Activated T-helper 1 cell treated with anti-CD3 and anti-CD28 coated beads, Interleukin-12 subunit alpha, Interleukin-12 subunit beta, Interleukin-2, Interleukin-4 antibody, amounts not matched to agents 30 ng/mL and 10 ng/mL and 1 ng/mL, durations not matched to agents 14 hours and 24 hours and 36 hours (primary cell): ENCODE data around the gene TBC1D17. TPM values are rescaled to one million over a fixed set of nuclear protein-coding genes. Genes with fewer than 3 reads are reported as not detected.
A peak's percentile ranks its signal among the peaks of the same experiment; 100 is the strongest.

ENCODE experiments used
- DNase-seq: peaks from one replicate; pipeline ENCODE4 v3.0.0; 2021; ENCODE audit warnings: low spot score
- H3K27ac Mint-ChIP-seq: one replicate; pipeline ENCODE4 v1.8.0; 2021; ENCODE audit warnings: mild to moderate bottlenecking, mixed read lengths
- H3K27me3 Mint-ChIP-seq: one replicate; pipeline ENCODE4 v1.8.0; 2022; ENCODE audit warnings: mild to moderate bottlenecking, moderate library complexity, mixed read lengths; ENCODE audit not compliant: insufficient read depth
- H3K36me3 Mint-ChIP-seq: one replicate; pipeline ENCODE4 v1.8.0; 2021; ENCODE audit warnings: low read depth, mixed read lengths
- H3K4me1 Mint-ChIP-seq: one replicate; pipeline ENCODE4 v1.8.0; 2021; ENCODE audit warnings: low read depth, mixed read lengths
- H3K4me3 Mint-ChIP-seq: one replicate; pipeline ENCODE4 v1.8.0; 2021; ENCODE audit warnings: mild to moderate bottlenecking, moderate library complexity, mixed read lengths
- H3K9me3 Mint-ChIP-seq: one replicate; pipeline ENCODE4 v1.8.0; 2021; ENCODE audit warnings: mixed read lengths
- intact Hi-C: fragments of 100-400 bp; cut with micrococcal nuclease; formaldehyde crosslinking; loops from one replicate; pipeline ENCODE4 v1.15.1; 2024
- total RNA-seq: library from RNA; stranded (reverse); gene quantifications from 2 replicates; pipeline ENCODE4 v1.2.3, GENCODE V29; 2022

The TBC1D17 gene
- total RNA-seq, 1 donor from 2014 or later = 41.8 TPM

DNA sequence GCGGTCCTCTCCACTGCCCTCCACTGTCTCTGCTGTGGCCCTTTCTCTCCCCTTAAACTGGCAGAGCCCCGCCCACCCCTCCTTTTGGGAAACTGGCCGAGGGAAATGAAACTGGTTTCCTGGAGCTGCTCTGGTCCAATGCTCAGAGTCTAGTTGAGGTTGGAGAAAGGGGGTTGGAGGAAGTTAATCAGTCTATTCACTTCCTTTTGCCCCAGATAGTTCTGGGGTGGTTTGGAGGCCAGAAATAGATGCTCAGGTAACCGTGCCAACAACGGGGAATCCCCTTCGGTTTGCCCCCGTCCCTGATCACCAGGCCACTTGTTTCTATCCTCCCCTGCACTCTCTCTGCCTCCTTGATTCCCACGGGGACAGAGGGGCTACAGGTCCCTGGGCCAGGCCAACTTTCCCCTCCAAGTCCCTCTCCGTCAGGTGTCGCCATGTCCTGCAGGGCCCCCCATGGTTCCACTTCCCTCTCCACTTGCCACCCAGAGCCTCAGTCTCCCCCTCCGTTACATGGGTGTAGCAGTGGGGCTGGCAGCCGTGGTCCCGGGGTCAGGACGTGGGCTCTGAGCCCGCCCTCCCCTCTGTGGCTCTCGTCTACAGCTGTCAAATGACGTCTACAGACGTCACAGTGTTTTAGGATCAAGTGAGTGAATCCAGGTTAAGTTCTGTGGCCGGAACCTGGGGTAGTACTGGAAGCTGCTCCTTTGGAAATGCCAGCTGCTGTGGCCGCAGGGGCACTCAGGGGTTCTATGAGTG is 19.5 kb downstream of the TBC1D17 start, which contains the start of gene IL4I1:
IL4I1 (minus strand) TSS at position 25 of the 759 bp plus-strand sequence. CDS start 727 bp downstream, outside the sequence.
- H3K27me3 Mint-ChIP-seq = peaks cover 1% of the 10 kb centered on the region

DNA sequence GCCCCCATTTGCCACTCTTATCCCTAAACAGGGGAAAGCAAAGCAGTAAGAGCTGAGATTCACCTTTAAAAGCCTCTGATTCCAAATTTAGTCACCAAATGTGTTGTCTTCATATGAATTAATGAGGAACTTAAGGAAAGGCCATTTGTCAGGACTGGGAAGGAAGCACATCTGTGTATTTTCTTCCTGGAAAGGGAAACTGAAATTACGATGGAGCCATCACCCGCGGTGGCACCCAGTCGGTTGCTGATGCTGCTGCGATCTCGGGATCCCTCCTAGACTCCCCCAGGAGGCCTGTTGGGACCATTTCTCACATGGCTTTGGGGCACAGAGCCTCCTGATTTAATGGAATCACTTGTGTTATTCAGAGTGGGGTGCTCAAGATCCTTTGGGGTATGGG is 26.6 kb downstream of the TBC1D17 start:
- intact Hi-C loops = no loop called here
- peaks cover 29% of the 10 kb centered on the region for H3K36me3 Mint-ChIP-seq
- DNase-seq = no peak
- H3K9me3 Mint-ChIP-seq = no peaks in the 10 kb centered on the region
- peak overlapping the region; percentile 44 for H3K27ac Mint-ChIP-seq
- no peaks in the 10 kb centered on the region for H3K27me3 Mint-ChIP-seq
- no peak overlapping the region for H3K4me3 Mint-ChIP-seq
- peaks cover 36% of the 10 kb centered on the region for H3K4me1 Mint-ChIP-seq

More for the DNA sequence above, 19.5 kb downstream of the TBC1D17 start, which contains the start of gene IL4I1:
- Mint-ChIP-seq H3K4me3 (peak within 1 kb of the TSS; percentile 83), H3K36me3 (peaks cover 13% of the 10 kb centered on the region), H3K4me1 (peaks cover 41% of the 10 kb centered on the region), H3K27ac (peak within 1 kb of the TSS; percentile 99), H3K9me3 (no peaks in the 10 kb centered on the region)
- intact Hi-C loops = loop anchor here (1.0 to 2.0 kb wide), 4 partner anchors 14 to 46 kb away; partner anchors contain the start of genes AKT1S1, ATF5, NUP62 and PTOV1
- peak; percentile 54 for DNase-seq

DNA sequence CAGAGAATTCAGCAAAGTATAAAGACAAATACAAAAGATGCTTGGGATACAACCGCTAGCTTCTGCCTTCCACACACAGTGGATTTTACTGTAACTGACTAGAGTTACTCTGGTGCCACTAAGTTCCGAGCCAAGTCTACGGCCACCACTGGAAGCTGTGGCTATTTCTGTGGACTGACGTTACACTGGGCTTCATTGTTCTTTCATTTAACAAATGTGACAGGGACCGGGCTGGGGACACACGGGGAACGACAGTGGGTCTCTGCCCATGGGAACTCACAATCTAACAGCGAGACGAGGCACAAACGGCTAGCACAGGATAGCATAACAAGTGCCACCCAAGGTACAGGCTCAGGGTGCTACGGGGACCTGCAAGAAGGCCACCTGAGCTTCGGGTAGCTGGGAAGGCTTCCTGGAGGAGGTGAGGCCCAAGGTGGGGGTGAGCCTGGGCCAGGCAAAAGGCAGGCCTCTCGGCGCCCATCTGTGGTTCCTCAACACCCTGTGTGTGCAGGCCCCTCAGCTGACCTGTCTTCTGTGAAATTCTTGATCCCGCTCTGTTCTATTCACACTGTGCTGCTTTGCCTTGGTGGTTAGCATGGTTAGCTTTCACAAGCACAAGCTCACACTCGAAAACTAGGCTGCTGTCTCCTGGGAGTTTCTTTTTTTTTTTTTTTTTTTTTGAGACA is 29.5 kb downstream of the TBC1D17 start:
- Mint-ChIP-seq H3K36me3 (peaks cover 39% of the 10 kb centered on the region), H3K4me3 (no peak overlapping the region), H3K27me3 (no peaks in the 10 kb centered on the region), H3K27ac (peak overlapping the region; percentile 61), H3K9me3 (no peaks in the 10 kb centered on the region), H3K4me1 (peaks cover 44% of the 10 kb centered on the region)
- DNase-seq = no peak
- intact Hi-C loops = no loop called here

DNA sequence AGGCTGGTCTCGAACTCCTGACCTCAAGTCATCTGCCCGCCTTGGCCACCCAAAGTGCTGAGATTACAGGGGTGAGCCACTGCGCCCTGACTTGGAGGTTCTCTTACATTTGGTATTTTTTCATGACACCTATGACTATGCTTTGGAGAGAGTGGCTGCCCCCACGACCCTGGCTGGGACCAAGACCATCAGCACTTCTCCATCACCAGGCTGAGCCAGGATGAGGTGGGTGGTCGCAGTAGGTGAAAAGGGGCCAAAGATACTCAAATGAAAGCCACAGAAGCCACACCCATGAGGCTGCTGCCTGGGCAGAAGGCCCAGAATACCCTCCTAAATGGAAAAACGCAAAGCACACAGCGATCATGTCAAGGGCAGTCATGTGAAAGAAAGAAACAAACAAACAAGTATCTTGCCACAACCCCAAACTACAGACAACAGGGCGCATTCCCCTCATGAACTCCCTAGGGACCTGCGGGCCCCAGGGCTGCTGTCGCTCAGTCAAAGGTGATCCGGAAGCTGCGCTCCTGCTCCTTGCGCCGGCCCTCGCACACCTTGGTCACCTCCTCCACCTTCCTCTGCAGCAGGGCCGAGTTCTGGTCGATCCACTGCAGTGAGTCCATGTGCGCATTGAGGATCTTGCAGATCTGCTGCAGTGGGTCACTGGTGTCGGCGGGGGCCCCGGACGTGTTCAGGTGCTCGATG is 30.4 kb downstream of the TBC1D17 start:
- peaks cover 44% of the 10 kb centered on the region for H3K36me3 Mint-ChIP-seq
- intact Hi-C loops = no loop called here
- H3K4me1 Mint-ChIP-seq = peaks cover 50% of the 10 kb centered on the region
- no peaks in the 10 kb centered on the region for H3K9me3 Mint-ChIP-seq
- H3K27ac Mint-ChIP-seq = peak overlapping the region; percentile 61
- no peak for DNase-seq
- H3K27me3 Mint-ChIP-seq = no peaks in the 10 kb centered on the region
- H3K4me3 Mint-ChIP-seq = no peak overlapping the region

DNA sequence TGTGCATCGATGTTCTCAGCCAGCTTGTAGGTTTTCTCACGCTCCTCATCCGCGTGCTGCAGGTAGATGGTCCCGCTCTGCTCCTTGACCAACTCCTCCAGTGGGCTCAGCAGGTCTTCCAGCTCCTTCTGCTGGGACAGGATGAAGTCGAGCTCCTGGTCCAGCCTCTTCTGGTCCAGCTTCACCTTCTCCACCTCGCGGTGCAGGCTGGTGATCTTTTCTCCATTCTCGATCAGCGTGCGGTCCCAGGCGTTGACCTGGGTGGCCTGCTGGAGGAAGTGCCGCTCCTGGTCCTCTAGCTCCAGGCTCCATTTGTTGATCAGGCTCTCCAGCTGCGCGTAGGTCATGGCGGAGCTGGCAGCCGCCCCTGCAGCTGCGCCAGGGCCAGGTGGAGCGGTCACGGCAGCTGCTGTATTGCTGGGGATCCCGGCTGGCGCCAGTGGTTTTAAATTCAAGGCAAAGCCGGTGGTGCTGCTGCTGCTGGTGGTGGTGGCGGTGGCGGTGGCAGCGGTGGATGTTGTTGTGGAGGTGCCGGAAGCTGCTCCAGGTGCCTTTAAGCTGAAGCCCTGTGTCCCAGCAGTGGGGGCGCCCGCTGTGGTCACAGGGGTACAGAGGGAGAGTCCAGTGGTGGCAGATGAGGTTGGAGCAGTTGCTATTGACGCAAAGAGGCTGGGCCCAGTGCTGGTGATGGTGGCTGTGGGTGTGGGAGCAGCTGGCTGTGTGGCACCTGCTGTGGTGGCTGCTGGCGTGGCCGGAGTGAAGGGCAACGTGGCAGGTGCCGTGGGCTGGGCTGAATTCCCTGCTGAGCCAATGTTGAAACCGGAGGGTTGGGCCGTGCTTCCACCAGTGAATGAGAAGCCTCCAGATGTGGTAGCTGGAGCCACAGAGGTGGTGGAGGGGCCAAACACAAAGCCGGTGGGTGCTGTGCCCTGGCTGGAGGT is 31.2 kb downstream of the TBC1D17 start:
- Mint-ChIP-seq H3K9me3 (no peaks in the 10 kb centered on the region), H3K27ac (no peak overlapping the region), H3K4me3 (no peak overlapping the region), H3K27me3 (no peaks in the 10 kb centered on the region), H3K4me1 (peaks cover 58% of the 10 kb centered on the region), H3K36me3 (peaks cover 52% of the 10 kb centered on the region)
- intact Hi-C loops = no loop called here
- DNase-seq = no peak

DNA sequence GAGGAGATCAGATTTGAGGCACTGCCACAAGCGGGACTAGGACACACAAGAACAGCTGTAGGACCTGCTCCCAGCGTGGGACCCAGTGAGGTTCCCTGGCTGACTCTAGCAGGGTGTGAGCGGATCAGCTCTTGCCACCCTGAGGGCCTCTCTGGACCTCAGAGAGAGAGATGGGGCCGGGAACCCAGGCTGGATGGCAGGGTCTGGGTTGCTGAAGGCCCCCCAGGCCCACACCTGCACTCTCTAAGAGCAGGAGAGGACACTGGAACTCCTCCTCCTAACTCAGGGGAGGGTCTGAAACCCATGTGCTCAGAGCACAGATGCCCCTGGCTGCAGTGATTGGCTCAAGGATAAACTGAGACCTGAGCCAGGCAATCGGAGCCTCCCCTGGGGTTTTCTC is 32.7 kb downstream of the TBC1D17 start:
- H3K36me3 Mint-ChIP-seq = peaks cover 61% of the 10 kb centered on the region
- no peak for DNase-seq
- intact Hi-C loops = no loop called here
- peaks cover 59% of the 10 kb centered on the region for H3K4me1 Mint-ChIP-seq
- no peaks in the 10 kb centered on the region for H3K9me3 Mint-ChIP-seq
- H3K27ac Mint-ChIP-seq = peak overlapping the region; percentile 96
- no peaks in the 10 kb centered on the region for H3K27me3 Mint-ChIP-seq
- no peak overlapping the region for H3K4me3 Mint-ChIP-seq

DNA sequence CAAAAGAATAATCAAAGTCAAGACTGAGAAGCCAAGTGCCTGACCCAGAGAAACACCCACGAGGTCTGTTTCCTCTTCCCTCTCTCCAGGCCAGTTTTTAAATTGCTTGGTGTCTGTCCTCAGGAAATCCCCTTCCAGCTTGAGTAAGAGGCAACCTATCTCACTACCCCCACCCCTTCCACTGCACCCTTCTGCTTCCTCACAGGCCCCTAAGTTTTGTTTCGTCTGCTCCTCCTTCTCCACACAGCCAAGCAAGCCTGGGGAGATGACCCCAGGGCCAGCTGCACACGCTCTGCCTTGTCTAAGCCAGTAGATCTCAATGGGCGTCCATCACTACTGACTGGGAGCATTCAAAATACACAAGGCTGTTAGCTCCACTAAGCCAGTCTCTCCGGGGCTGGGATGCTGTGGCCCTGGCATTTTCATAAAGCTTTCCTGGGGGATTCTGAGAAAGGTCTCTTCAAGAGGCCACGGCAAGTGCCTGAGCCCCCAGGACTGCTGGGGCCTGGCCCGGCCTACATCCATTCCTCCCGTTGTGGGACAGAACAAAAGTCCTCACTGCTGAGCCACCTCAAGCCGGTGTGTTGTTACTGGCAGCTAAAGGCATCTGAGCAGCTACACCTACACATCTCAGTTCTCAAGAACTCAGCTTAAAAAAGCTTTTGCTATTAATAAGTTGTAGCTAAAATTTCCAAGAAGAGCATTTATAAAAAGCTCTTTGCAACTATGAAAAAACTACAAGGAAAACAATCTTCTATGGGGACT is 34.1 kb downstream of the TBC1D17 start:
- intact Hi-C loops = loop anchor here (1.0 kb wide), 3 partner anchors 14 to 34 kb away; partner anchors contain the start of genes AKT1S1, ATF5, NUP62 and TBC1D17
- peak overlapping the region; percentile 96 for H3K27ac Mint-ChIP-seq
- no peaks in the 10 kb centered on the region for H3K27me3 Mint-ChIP-seq
- H3K4me1 Mint-ChIP-seq = peaks cover 63% of the 10 kb centered on the region
- no peaks in the 10 kb centered on the region for H3K9me3 Mint-ChIP-seq
- peak overlapping the region; percentile 75 for H3K4me3 Mint-ChIP-seq
- no peak for DNase-seq
- peaks cover 59% of the 10 kb centered on the region for H3K36me3 Mint-ChIP-seq

DNA sequence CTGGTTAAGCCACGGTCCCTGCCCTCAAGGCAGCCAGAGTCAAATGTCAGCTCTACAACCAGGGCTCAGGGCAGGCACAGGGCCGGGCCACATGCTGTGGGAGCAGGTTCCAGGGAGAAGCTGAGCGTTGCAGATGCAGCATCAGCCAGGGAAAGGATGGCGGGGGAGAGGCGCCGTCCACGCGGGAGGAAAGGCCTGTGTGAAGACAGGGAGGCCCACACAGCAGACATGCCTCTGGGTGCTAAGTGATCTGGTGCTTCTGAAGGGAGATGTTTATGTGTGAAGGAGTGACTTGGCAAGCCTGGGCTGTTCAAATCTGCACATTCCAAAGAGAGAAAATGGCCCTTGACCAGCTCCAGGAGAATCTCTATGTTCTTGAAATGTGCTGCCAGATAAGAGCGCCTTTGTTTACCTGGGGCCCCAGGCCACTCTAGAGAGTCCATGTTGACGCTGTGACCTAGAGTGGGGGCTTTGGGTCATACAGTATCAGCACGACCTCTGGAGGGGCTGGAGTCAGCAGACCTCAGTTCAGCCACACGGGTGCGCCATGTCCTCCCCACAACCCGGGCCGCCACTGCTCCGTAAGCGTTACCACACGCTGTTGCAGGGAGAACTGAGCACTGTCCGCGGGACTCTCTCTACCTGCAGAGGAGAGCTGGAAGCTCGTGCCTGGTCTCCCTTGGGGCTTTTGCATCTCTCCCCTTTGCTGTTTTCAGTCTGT is 35.6 kb downstream of the TBC1D17 start:
- Mint-ChIP-seq H3K4me3 (peak overlapping the region; percentile 45), H3K36me3 (peaks cover 54% of the 10 kb centered on the region)

DNA sequence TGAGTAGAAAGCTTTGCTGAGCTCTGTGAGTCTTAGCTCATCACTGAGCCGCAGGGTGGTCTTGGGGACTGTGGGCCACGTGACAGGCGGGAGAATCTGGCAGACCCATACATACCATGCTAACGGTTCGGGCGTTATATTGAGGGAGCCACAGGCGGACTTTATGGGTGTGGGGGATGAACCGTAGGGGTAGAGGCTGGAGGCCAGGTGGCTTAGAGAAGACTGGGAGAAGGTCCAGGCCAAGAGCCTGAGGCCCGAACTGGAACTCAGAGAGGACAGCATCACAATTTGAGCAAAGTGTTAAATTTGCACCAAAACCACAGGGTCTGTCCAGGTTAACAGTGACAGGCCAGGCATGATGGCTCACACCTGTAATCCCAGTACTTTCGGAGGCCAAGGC is 36.2 kb downstream of the TBC1D17 start:
- peaks cover 54% of the 10 kb centered on the region for H3K4me1 Mint-ChIP-seq
- peak overlapping the region; percentile 96 for H3K27ac Mint-ChIP-seq
- no peak overlapping the region for H3K4me3 Mint-ChIP-seq

More for the DNA sequence above, 35.6 kb downstream of the TBC1D17 start:
- Mint-ChIP-seq H3K4me1 (peaks cover 59% of the 10 kb centered on the region), H3K27ac (peak overlapping the region; percentile 96), H3K27me3 (no peaks in the 10 kb centered on the region), H3K9me3 (no peaks in the 10 kb centered on the region)
- intact Hi-C loops = no loop called here
- DNase-seq = no peak

DNA sequence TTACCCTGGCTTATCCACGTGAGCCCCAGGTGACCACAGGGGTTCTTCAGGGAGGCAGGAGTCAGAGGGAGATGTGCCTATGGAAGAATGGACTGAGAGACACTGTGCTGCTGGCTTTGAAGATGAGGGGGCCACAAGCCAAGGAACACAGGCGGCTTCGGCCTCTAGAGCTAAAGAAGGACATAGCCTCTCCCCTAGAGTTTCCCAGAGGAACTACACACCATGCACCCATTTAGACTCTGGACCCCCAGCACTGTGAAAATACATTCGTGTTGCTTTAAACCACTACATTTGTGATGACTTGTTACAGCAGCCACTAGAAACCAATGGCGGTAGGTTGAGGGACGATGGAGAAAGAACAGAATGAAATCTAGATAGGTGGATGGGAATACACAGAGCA is 37.8 kb downstream of the TBC1D17 start:
- H3K4me1 Mint-ChIP-seq = peaks cover 60% of the 10 kb centered on the region
- H3K27ac Mint-ChIP-seq = peak overlapping the region; percentile 83
- intact Hi-C loops = no loop called here

More for the DNA sequence above, 36.2 kb downstream of the TBC1D17 start:
- DNase-seq = no peak
- peaks cover 54% of the 10 kb centered on the region for H3K36me3 Mint-ChIP-seq
- no peaks in the 10 kb centered on the region for H3K9me3 Mint-ChIP-seq
- no peaks in the 10 kb centered on the region for H3K27me3 Mint-ChIP-seq
- intact Hi-C loops = no loop called here

More for the DNA sequence above, 37.8 kb downstream of the TBC1D17 start:
- Mint-ChIP-seq H3K4me3 (no peak overlapping the region), H3K9me3 (no peaks in the 10 kb centered on the region), H3K36me3 (peaks cover 56% of the 10 kb centered on the region), H3K27me3 (no peaks in the 10 kb centered on the region)
- DNase-seq = no peak
